ENCODE results near the gene ZEB2. TPM values are rescaled to one million over a fixed set of nuclear protein-coding genes. Genes with fewer than 3 reads are reported as not detected.

The ZEB2 gene
- total and polyA plus RNA-seq, 7 donors, result 8.1 to 70.6 (median 51.0) TPM

Small RNA genes within 50 kb of the gene (small RNA-seq; reads per million reads assigned to genes)
- gene RF01987, result 0 reads per million in 3 donors

All from sigmoid colon (tissue), 7 donors.